ENCODE data around the gene THSD4. TPM values are rescaled to one million over a fixed set of nuclear protein-coding genes. Genes with fewer than 3 reads are reported as not detected.

The THSD4 gene
- total and polyA plus RNA-seq, 2 of the 4 experiments (the other 2 are of a cell fraction): 25.5 to 31.1 TPM

DNA sequence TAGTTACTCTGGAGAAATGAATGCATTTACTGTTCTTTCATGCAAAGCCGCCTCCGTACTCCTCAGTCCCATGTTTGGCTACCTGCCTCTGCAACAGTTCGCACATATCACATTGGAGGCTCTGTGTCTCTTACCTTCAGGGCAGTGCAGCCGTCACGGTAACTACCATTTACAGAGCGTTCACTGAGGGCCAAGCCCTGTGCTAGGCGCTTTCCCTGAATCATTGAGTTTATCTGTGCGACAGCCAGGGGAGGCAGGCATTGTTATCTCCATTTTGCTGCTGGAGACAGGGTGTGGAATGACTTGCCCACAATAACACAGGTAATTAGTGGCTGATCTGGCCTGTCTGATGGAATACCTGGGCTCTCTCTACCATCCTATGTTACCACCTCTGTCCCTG is 115.0 kb downstream of the THSD4 start:
- ChIA-PET POLR2A (ENCODE audit: unreplicated experiment) (no interaction called here), CTCF (no interaction called here)
- BruUV-seq (replicated peaks): no TSS peak
- Histone ChIP-seq H3K9me1 (ENCODE audit: insufficient read depth, low read length) (peaks cover 8% of the 10 kb centered on the region; the same call in 1 of the 2 replicates), H3K23ac (ENCODE audit: low read depth, low read length) (no peak overlapping the region), H3K9ac (ENCODE audit: low read depth, low read length) (no peak overlapping the region), H3K18ac (ENCODE audit: low read depth, low read length) (no peak overlapping the region), H3K79me1 (ENCODE audit: low read depth in 1 of 2, low read length in 2 of 2) (peaks cover 8 to 13% of the 10 kb centered on the region in 2 experiments; a peak in 3 of 4 replicates), H3K4ac (ENCODE audit: low read depth, low read length) (no peak overlapping the region), H2AK9ac (replicated peaks; ENCODE audit: low read depth, low read length, poor library complexity) (no peak overlapping the region), H2AK5ac (ENCODE audit: low read depth, low read length) (no peak overlapping the region; the same call in 1 of the 2 replicates), H3K27ac (ENCODE audit: insufficient read depth, low read length) (no peak overlapping the region), H3K36me3 (ENCODE audit: control insufficient read depth, insufficient read depth, low read length) (peaks cover 22% of the 10 kb centered on the region), H2BK5ac (ENCODE audit: low read depth, low read length, poor library complexity, severe bottlenecking) (no peak overlapping the region), H2BK20ac (ENCODE audit: low read depth, low read length) (no peak overlapping the region), H2BK120ac (ENCODE audit: low read depth, low read length) (no peak overlapping the region), H3K4me2 (ENCODE audit: low read depth, low read length) (no peak overlapping the region), H4K91ac (ENCODE audit: insufficient read depth, low read depth, low read length) (no peak overlapping the region), H3K56ac (ENCODE audit: extremely low read depth, insufficient read depth, low read length) (no peak overlapping the region), H3K14ac (replicated peaks; ENCODE audit: low read depth, low read length) (no peak overlapping the region), H3K27me3 (ENCODE audit: control insufficient read depth, insufficient read depth, low read length) (no peaks in the 10 kb centered on the region), H3K4me3 (ENCODE audit: insufficient read depth, low read depth, low read length) (no peak overlapping the region), H2BK15ac (ENCODE audit: low read depth, low read length) (no peak overlapping the region), H4K5ac (ENCODE audit: low read depth, low read length) (no peak overlapping the region), H3K9me3 (ENCODE audit: control insufficient read depth, insufficient read depth, low read length) (no peaks in the 10 kb centered on the region), H3K4me1 (ENCODE audit: control insufficient read depth, insufficient read depth, low read length) (peaks cover 18% of the 10 kb centered on the region), H4K20me1 (ENCODE audit: insufficient read depth, low read length) (no peaks in the 10 kb centered on the region), H4K8ac (ENCODE audit: low read depth in 2 of 2, low read length in 2 of 2) (no peak overlapping the region), H2AFZ (replicated peaks; ENCODE audit: low read length, poor library complexity) (no peak overlapping the region)
- in situ Hi-C loops (cut with MboI; ENCODE audit: low sequenced_read_pairs) (no loop called here), dilution Hi-C loops (cut with HindIII; ENCODE audit: low sequenced_read_pairs, unreplicated experiment) (no loop called here), intact Hi-C loops (cut with micrococcal nuclease) (no loop called here)
- WGBS, 2 experiments (ENCODE audit: extremely low coverage in 2 of 2, insufficient read length in 1 of 2): 100% methylated on average over 4 of the region's 8 CpGs; no CpG with 5 or more reads in 1 of the 2 experiments
- TF ChIP-seq ELK1 (IDR thresholded peaks at IDR 0.05; ENCODE audit: borderline replicate concordance, low read depth, low read length) (no peak), MAFK (IDR thresholded peaks at IDR 0.05; ENCODE audit: low read depth, low read length) (no peak), BHLHE40 (IDR thresholded peaks at IDR 0.05; ENCODE audit: low read depth, low read length) (no peak), SMC3 (IDR thresholded peaks at IDR 0.05; ENCODE audit: low read depth, low read length) (no peak), RFX5 (IDR thresholded peaks at IDR 0.05; ENCODE audit: low read depth, low read length) (no peak), USF2 (IDR thresholded peaks at IDR 0.05; ENCODE audit: low read depth, low read length) (no peak), NFE2L2 (IDR thresholded peaks at IDR 0.05; ENCODE audit: low read depth, low read length) (no peak), POLR2A (IDR thresholded peaks at IDR 0.05; ENCODE audit: low read depth, low read length) (no peak), MAZ (IDR thresholded peaks at IDR 0.05; ENCODE audit: borderline replicate concordance, low read depth, low read length) (no peak), CEBPB (IDR thresholded peaks at IDR 0.05; ENCODE audit: low read depth, low read length) (no peak), FOS (IDR thresholded peaks at IDR 0.05; ENCODE audit: low read depth, low read length) (no peak), RAD21 (IDR thresholded peaks at IDR 0.05; ENCODE audit: low read length) (no peak), RCOR1 (IDR thresholded peaks at IDR 0.05; ENCODE audit: insufficient replicate concordance, low read length) (no peak), MXI1 (IDR thresholded peaks at IDR 0.05; ENCODE audit: borderline replicate concordance, low read depth, low read length) (no peak), CHD1 (IDR thresholded peaks at IDR 0.05; ENCODE audit: low read depth, low read length) (no peak), CTCF (conservative IDR thresholded peaks at IDR 0.05; ENCODE audit: low read depth, low read length) (no peak)
- ATAC-seq (ENCODE audit: low read depth): no peak
- DNase-seq: no peak

All from IMR-90 (cell line).